WTC11 (cell line): Measurements from ENCODE around the gene SSH2. TPM values are rescaled to one million over a fixed set of nuclear protein-coding genes. Genes with fewer than 3 reads are reported as not detected.
"Not testable (repeated sequence)": the region's sequence is repeated elsewhere in the genome, so short reads cannot be mapped to it uniquely, and the experiment has no call there.

Experiments
- ATAC-seq: fragments of 200-7000 bp; cut with Tn5 transposase; 2 replicates; pipeline ENCODE4 v1.10.0; 2021; ENCODE audit warnings: mild to moderate bottlenecking, moderate library complexity
- CTCF ChIA-PET: fragments of 300-600 bp; sonication (Branson Sonifier 250); formaldehyde crosslinking; loops from one replicate; lab custom pipeline; 2021; ENCODE audit warnings: antibody characterized with exemption; lab: Charles Lee
- POLR2A ChIA-PET: fragments of 350-600 bp; sonication (Branson Sonifier 250); formaldehyde crosslinking; loops from one replicate; lab custom pipeline; 2021; ENCODE audit warnings: antibody characterized with exemption; lab: Charles Lee
- DNase-seq: peaks from one replicate; pipeline ENCODE4 v3.0.0; 2021; ENCODE audit warnings: low spot score
- H3K27ac Mint-ChIP-seq: 2 replicates; pipeline ENCODE4 v1.8.0; 2021; ENCODE audit warnings: mixed read lengths
- H3K27me3 Mint-ChIP-seq: 2 replicates; pipeline ENCODE4 v1.8.0; 2021; ENCODE audit warnings: low read depth, mild to moderate bottlenecking, moderate library complexity, mixed read lengths
- H3K36me3 Mint-ChIP-seq: 2 replicates; pipeline ENCODE4 v1.8.0; 2021; ENCODE audit warnings: mixed read lengths
- H3K4me1 Mint-ChIP-seq: 2 replicates; pipeline ENCODE4 v1.8.0; 2022; ENCODE audit warnings: mixed read lengths
- H3K4me3 Mint-ChIP-seq: 2 replicates; pipeline ENCODE4 v1.8.0; 2021; ENCODE audit warnings: mild to moderate bottlenecking, moderate library complexity, mixed read lengths
- H3K9me3 Mint-ChIP-seq: 2 replicates; pipeline ENCODE4 v1.8.0; 2021; ENCODE audit warnings: mixed read lengths
- CBFB ChIP-seq: sonication (generic); formaldehyde crosslinking; IDR thresholded peaks from 2 replicates; pipeline ENCODE4 v1.8.1; 2022; ENCODE audit warnings: mild to moderate bottlenecking, low read depth, missing genetic modification reagents
- ESRRA ChIP-seq: sonication (generic); formaldehyde crosslinking; IDR thresholded peaks from 2 replicates; pipeline ENCODE4 v1.8.1; 2022; ENCODE audit warnings: mild to moderate bottlenecking, missing genetic modification reagents, borderline replicate concordance
- FOXJ3 ChIP-seq: sonication (generic); formaldehyde crosslinking; IDR thresholded peaks from 2 replicates; pipeline ENCODE4 v1.9.0; 2021; ENCODE audit warnings: missing genetic modification reagents, mild to moderate bottlenecking, borderline replicate concordance
- FOXP1 ChIP-seq: sonication (generic); formaldehyde crosslinking; IDR thresholded peaks from 2 replicates; pipeline ENCODE4 v1.8.0; 2022; ENCODE audit warnings: missing genetic modification reagents, mild to moderate bottlenecking, moderate library complexity, borderline replicate concordance
- GABPB1 ChIP-seq: sonication (generic); formaldehyde crosslinking; IDR thresholded peaks from 2 replicates; pipeline ENCODE4 v1.8.1; 2023; ENCODE audit warnings: mild to moderate bottlenecking, missing genetic modification reagents
- GTF2I ChIP-seq: fragments of 250-450 bp; sonication (Bioruptor Pico); conservative IDR thresholded peaks from 2 replicates; pipeline ENCODE4 v1.4.0; 2021; ENCODE audit warnings: mild to moderate bottlenecking
- NR1H2 ChIP-seq: sonication (generic); formaldehyde crosslinking; IDR thresholded peaks from 2 replicates; pipeline ENCODE4 v1.9.0; 2021; ENCODE audit warnings: mild to moderate bottlenecking, moderate library complexity, missing genetic modification reagents
- RORB ChIP-seq: fragments of 250-450 bp; sonication (Bioruptor Pico); IDR thresholded peaks from 2 replicates; pipeline ENCODE4 v1.9.0; 2021; ENCODE audit warnings: mild to moderate bottlenecking
- ZBTB21 ChIP-seq: sonication (generic); formaldehyde crosslinking; IDR thresholded peaks from 2 replicates; pipeline ENCODE4 v1.8.1; 2023; ENCODE audit warnings: mild to moderate bottlenecking, missing genetic modification reagents, borderline replicate concordance
- ZNF121 ChIP-seq: sonication (generic); formaldehyde crosslinking; IDR thresholded peaks from 2 replicates; pipeline ENCODE4 v1.8.0; 2023; ENCODE audit warnings: missing genetic modification reagents
- ZNF263 ChIP-seq: sonication (generic); formaldehyde crosslinking; IDR thresholded peaks from 2 replicates; pipeline ENCODE4 v1.8.1; 2022; ENCODE audit warnings: low read depth, mild to moderate bottlenecking, moderate library complexity, missing genetic modification reagents
- total RNA-seq: library from RNA; stranded (reverse); gene quantifications from 3 replicates; pipeline ENCODE4 v1.2.3, GENCODE V29; 2021
- TF ChIP-seq, protein P1 (sequence below): fragments of 200-600 bp; IDR thresholded peaks from 2 replicates; pipeline ENCODE4 v1.8.0; 2022; ENCODE audit warnings: antibody characterized with exemption
- TF ChIP-seq, protein P2 (sequence below): sonication (generic); formaldehyde crosslinking; conservative IDR thresholded peaks from 2 replicates; pipeline ENCODE4 v1.8.1; 2022; ENCODE audit warnings: mild to moderate bottlenecking, missing genetic modification reagents
- TF ChIP-seq, protein P3 (sequence below): sonication (generic); formaldehyde crosslinking; IDR thresholded peaks from 2 replicates; pipeline ENCODE4 v1.8.1; 2023; ENCODE audit warnings: mild to moderate bottlenecking, missing genetic modification reagents, moderate library complexity
- TF ChIP-seq, protein P4 (sequence below): fragments of 250-450 bp; sonication (Bioruptor Pico); IDR thresholded peaks from 2 replicates; pipeline ENCODE4 v1.8.0; 2021; ENCODE audit warnings: mild to moderate bottlenecking
- TF ChIP-seq, protein P5 (sequence below): sonication (generic); formaldehyde crosslinking; IDR thresholded peaks from 2 replicates; pipeline ENCODE4 v1.8.0; 2022; ENCODE audit warnings: mild to moderate bottlenecking, missing genetic modification reagents
- TF ChIP-seq, protein P6 (sequence below): fragments of 250-450 bp; sonication (Bioruptor Pico); IDR thresholded peaks from 2 replicates; pipeline ENCODE4 v1.9.0; 2021; ENCODE audit warnings: moderate library complexity, mild to moderate bottlenecking, inconsistent platforms, borderline replicate concordance

Gene SSH2
- total RNA-seq, 1 experiment from 2014 or later, result 14.3 TPM

DNA sequence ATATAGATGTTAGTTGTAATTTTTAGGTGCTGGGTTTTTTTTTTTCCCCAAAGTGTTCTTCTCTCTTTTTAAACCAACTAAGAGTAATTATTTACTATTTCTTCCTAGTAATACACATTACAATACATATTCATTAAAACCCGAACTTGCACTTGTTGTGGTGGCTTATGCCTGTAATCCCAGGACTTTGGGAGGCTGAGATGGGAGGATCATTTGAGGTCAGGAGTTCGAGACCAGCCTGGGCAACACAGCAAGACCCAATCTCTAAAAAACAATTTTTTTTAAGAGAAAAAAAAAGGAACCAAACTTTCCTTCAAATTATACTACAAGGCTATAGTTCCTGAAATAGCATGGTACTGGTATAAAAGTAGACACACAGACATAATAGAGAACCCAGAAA is 15.3 kb upstream of the SSH2 start:
- CTCF ChIA-PET, result interaction anchor here (0.8 to 1.1 kb wide), 4 partner anchors 15 to 306 kb away, joined by 3 to 5 read pairs (median 4); partner anchors contain the start of gene SSH2
- POLR2A ChIA-PET, result no interaction called here

DNA sequence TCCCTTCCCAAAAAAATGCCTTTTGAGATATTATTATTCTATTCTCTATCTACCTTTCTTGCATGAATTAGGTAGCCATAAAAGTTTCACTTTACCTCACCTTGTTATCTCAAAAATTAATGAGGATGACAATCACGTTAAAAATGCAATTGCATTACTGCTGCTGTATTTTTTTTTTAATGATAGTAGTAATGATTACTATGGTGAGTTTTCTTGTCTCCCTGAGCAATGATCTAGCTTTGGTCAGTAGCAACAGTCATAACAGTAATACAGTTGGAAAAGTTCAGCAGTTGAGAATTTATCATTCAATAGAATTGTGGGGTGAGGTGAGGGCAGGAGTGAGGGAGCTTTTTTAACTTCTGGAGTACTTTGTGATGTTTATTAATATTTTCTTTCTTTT is 11.3 kb upstream of the SSH2 start, which contains the start of gene EFCAB5:
TSS of gene EFCAB5 (plus strand) at position 301 of the 400 bp plus-strand sequence. CDS start 163 bp downstream, outside the sequence.
- Mint-ChIP-seq H3K4me3 (no peak within 1 kb of the TSS), H3K27ac (no peak within 1 kb of the TSS), H3K27me3 (peaks cover 2% of the 10 kb centered on the region; the same call in 1 of the 2 replicates), H3K4me1 (no peaks in the 10 kb centered on the region), H3K9me3 (no peaks in the 10 kb centered on the region), H3K36me3 (no peaks in the 10 kb centered on the region)
- TF ChIP-seq ZNF263 (CRISPR knock-in tag) (no peak), FOXP1 (CRISPR knock-in tag) (no peak), ESRRA (CRISPR knock-in tag) (no peak), GTF2I (CRISPR knock-in tag) (no peak), GABPB1 (CRISPR knock-in tag) (no peak), CBFB (CRISPR knock-in tag) (no peak), ZBTB21 (CRISPR knock-in tag) (no peak), ZNF121 (no peak), FOXJ3 (CRISPR knock-in tag) (no peak), RORB (CRISPR knock-in tag) (no peak)
- TF ChIP-seq, protein P1, sequence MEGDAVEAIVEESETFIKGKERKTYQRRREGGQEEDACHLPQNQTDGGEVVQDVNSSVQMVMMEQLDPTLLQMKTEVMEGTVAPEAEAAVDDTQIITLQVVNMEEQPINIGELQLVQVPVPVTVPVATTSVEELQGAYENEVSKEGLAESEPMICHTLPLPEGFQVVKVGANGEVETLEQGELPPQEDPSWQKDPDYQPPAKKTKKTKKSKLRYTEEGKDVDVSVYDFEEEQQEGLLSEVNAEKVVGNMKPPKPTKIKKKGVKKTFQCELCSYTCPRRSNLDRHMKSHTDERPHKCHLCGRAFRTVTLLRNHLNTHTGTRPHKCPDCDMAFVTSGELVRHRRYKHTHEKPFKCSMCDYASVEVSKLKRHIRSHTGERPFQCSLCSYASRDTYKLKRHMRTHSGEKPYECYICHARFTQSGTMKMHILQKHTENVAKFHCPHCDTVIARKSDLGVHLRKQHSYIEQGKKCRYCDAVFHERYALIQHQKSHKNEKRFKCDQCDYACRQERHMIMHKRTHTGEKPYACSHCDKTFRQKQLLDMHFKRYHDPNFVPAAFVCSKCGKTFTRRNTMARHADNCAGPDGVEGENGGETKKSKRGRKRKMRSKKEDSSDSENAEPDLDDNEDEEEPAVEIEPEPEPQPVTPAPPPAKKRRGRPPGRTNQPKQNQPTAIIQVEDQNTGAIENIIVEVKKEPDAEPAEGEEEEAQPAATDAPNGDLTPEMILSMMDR, result no peak
- TF ChIP-seq, protein P2, sequence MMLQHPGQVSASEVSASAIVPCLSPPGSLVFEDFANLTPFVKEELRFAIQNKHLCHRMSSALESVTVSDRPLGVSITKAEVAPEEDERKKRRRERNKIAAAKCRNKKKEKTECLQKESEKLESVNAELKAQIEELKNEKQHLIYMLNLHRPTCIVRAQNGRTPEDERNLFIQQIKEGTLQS, result no peak
- TF ChIP-seq, protein P3, sequence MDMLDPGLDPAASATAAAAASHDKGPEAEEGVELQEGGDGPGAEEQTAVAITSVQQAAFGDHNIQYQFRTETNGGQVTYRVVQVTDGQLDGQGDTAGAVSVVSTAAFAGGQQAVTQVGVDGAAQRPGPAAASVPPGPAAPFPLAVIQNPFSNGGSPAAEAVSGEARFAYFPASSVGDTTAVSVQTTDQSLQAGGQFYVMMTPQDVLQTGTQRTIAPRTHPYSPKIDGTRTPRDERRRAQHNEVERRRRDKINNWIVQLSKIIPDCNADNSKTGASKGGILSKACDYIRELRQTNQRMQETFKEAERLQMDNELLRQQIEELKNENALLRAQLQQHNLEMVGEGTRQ (CRISPR knock-in tag), result no peak
- TF ChIP-seq, protein P4, sequence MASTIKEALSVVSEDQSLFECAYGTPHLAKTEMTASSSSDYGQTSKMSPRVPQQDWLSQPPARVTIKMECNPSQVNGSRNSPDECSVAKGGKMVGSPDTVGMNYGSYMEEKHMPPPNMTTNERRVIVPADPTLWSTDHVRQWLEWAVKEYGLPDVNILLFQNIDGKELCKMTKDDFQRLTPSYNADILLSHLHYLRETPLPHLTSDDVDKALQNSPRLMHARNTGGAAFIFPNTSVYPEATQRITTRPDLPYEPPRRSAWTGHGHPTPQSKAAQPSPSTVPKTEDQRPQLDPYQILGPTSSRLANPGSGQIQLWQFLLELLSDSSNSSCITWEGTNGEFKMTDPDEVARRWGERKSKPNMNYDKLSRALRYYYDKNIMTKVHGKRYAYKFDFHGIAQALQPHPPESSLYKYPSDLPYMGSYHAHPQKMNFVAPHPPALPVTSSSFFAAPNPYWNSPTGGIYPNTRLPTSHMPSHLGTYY, result no peak
- TF ChIP-seq, protein P5, sequence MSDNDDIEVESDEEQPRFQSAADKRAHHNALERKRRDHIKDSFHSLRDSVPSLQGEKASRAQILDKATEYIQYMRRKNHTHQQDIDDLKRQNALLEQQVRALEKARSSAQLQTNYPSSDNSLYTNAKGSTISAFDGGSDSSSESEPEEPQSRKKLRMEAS, result no peak
- CTCF ChIA-PET, result interaction anchor here (1.1 to 2.9 kb wide), 2 partner anchors 10 to 152 kb away, joined by 5 to 21 read pairs; partner anchors contain the start of gene SSH2
- ATAC-seq, result no peak
- DNase-seq, result no peak
- POLR2A ChIA-PET, result no interaction called here

More for the DNA sequence above, 15.3 kb upstream of the SSH2 start:
- no peak for DNase-seq
- Mint-ChIP-seq H3K36me3 (no peaks in the 10 kb centered on the region), H3K4me3 (no peak overlapping the region), H3K27ac (no peak overlapping the region), H3K9me3 (peaks cover 4% of the 10 kb centered on the region; the same call in 1 of the 2 replicates), H3K4me1 (no peaks in the 10 kb centered on the region), H3K27me3 (peaks cover 2% of the 10 kb centered on the region; the same call in 1 of the 2 replicates)
- ATAC-seq, result no peak
- no peak for TF ChIP-seq FOXJ3 (CRISPR knock-in tag)
- peak; percentile 65; the same call in 1 of the 2 replicates for TF ChIP-seq ZNF121
- TF ChIP-seq, protein P6, sequence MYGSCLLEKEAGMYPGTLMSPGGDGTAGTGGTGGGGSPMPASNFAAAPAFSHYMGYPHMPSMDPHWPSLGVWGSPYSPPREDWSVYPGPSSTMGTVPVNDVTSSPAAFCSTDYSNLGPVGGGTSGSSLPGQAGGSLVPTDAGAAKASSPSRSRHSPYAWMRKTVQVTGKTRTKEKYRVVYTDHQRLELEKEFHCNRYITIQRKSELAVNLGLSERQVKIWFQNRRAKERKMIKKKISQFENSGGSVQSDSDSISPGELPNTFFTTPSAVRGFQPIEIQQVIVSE, result no peak

DNA sequence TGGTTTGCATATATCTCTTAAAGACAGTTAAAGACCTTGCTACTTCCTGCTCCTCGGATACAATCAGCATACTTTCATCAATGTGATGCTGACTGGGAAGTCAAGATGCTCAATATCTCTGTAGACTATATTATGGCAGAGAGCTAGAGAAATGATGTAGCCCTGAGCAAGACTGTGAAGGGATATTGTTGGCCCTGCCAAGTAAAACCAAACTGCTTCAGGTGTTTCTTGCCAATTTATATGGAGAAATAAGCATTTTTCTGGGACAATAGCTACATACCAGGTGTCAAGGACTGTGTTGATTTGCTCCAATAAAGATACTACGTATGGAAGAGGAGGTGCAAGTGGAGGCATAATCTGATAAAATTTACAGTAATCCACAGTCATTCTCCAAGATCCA is 6.7 kb upstream of the SSH2 start:
- DNase-seq, result no peak
- TF ChIP-seq, protein P1, result no peak
- no peak for TF ChIP-seq RORB (CRISPR knock-in tag)
- no peak for TF ChIP-seq NR1H2 (CRISPR knock-in tag)
- Mint-ChIP-seq H3K4me3 (no peak overlapping the region), H3K9me3 (peaks cover 7% of the 10 kb centered on the region; the same call in 1 of the 2 replicates), H3K27me3 (peaks cover 2% of the 10 kb centered on the region; the same call in 1 of the 2 replicates), H3K36me3 (no peaks in the 10 kb centered on the region), H3K4me1 (no peaks in the 10 kb centered on the region), H3K27ac (no peak overlapping the region)
- ChIA-PET POLR2A (no interaction called here), CTCF (no interaction called here)
- ATAC-seq, result no peak

DNA sequence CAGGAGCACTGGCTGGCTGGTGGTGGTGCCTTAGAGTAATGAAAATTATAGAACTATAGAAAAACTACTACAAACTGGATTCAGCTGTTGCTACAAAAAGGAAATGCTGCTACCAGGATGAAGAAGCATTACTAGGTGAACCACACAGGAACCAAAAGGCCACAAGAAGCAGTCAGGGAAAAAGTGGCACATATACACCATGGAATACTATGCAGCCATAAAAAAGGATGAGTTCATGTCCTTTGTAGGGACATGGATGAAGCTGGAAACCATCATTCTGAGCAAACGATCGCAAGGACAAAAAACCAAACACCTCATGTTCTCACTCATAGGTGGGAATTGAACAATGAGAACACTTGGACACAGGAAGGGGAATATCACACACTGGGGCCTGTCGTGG is 5.9 kb upstream of the SSH2 start:
- not testable (repeated sequence) for H3K9me3 Mint-ChIP-seq, DNase-seq, ATAC-seq, H3K36me3 Mint-ChIP-seq, H3K27me3 Mint-ChIP-seq, H3K27ac Mint-ChIP-seq, H3K4me3 Mint-ChIP-seq, H3K4me1 Mint-ChIP-seq
- ChIA-PET POLR2A (interaction anchor here (1.2 kb wide), 1 partner anchor 85 kb away, joined by 3 read pairs; no protein-coding TSS in a partner anchor), CTCF (interaction anchor here (1.8 to 2.0 kb wide), 2 partner anchors 128 to 158 kb away, joined by 6 to 7 read pairs; no protein-coding TSS in a partner anchor)
